GM23338 (cell line): ENCODE data around the gene TUBB3. TPM values are rescaled to one million over a fixed set of nuclear protein-coding genes. Genes with fewer than 3 reads are reported as not detected.
"Not testable (repeated sequence)": the region's sequence is repeated elsewhere in the genome, so short reads cannot be mapped to it uniquely, and the experiment has no call there.

Experiments
- ATAC-seq: fragments of 200-7000 bp; cut with Tn5 transposase; 3 replicates; pipeline ENCODE4 v1.9.1; 2020
- DNase-seq: peaks from one replicate; pipeline ENCODE4 v3.0.0-alpha.2; 2015; ENCODE audit warnings: low spot score
- H2AFZ ChIP-seq: fragments of 200-600 bp; sonication (generic); 2 replicates; pipeline ENCODE4 v1.8.0; 2016; ENCODE audit warnings: antibody characterized with exemption, mild to moderate bottlenecking, moderate library complexity
- H3F3A ChIP-seq: fragments of 200-600 bp; sonication (generic); replicated peaks from 2 replicates; pipeline ENCODE4 v1.8.0; 2017; ENCODE audit warnings: antibody characterized with exemption, mixed run types, low read depth
- H3K27ac ChIP-seq: fragments of 200-600 bp; sonication (generic); 2 replicates; pipeline ENCODE4 v1.6.1; 2016; ENCODE audit warnings: low read depth
- H3K27me3 ChIP-seq: fragments of 200-600 bp; sonication (generic); 2 replicates; pipeline ENCODE4 v1.8.0; 2016; ENCODE audit warnings: mild to moderate bottlenecking, mixed run types, moderate library complexity; ENCODE audit not compliant: insufficient read depth
- H3K36me3 ChIP-seq: fragments of 200-600 bp; sonication (generic); 2 replicates; pipeline ENCODE4 v1.8.0; 2016; ENCODE audit warnings: mild to moderate bottlenecking; ENCODE audit not compliant: insufficient read depth
- H3K4me1 ChIP-seq: fragments of 200-600 bp; sonication (generic); 2 replicates; pipeline ENCODE4 v1.8.0; 2016; ENCODE audit warnings: mild to moderate bottlenecking, moderate library complexity; ENCODE audit not compliant: insufficient read depth
- H3K4me2 ChIP-seq: fragments of 200-600 bp; sonication (generic); 2 replicates; pipeline ENCODE4 v1.7.1; 2017; ENCODE audit warnings: mixed run types
- H3K4me3 ChIP-seq: fragments of 200-600 bp; sonication (generic); 2 replicates; pipeline ENCODE4 v1.6.1; 2016; ENCODE audit warnings: mixed run types
- H3K79me2 ChIP-seq: fragments of 200-600 bp; sonication (generic); replicated peaks from 2 replicates; pipeline ENCODE4 v1.8.0; 2017; ENCODE audit warnings: mild to moderate bottlenecking; ENCODE audit not compliant: insufficient read depth
- H3K9me2 ChIP-seq: fragments of 200-600 bp; sonication (generic); 2 replicates; pipeline ENCODE4 v1.8.0; 2017; ENCODE audit not compliant: insufficient read depth
- H4K20me1 ChIP-seq: fragments of 200-600 bp; sonication (generic); replicated peaks from 2 replicates; pipeline ENCODE4 v1.8.0; 2017; ENCODE audit warnings: mild to moderate bottlenecking; ENCODE audit not compliant: insufficient read depth
- H3K27ac Mint-ChIP-seq: 2 replicates; pipeline ENCODE4 v1.8.0; 2020; ENCODE audit warnings: inconsistent platforms, mild to moderate bottlenecking, moderate library complexity, mixed read lengths
- H3K27me3 Mint-ChIP-seq: 3 replicates; pipeline ENCODE4 v1.8.0; 2022; ENCODE audit warnings: low read depth, mild to moderate bottlenecking, moderate library complexity, mixed read lengths, inconsistent platforms; ENCODE audit not compliant: insufficient read depth, poor library complexity
- H3K36me3 Mint-ChIP-seq: 3 replicates; pipeline ENCODE4 v1.8.0; 2021; ENCODE audit warnings: low read depth, mild to moderate bottlenecking, inconsistent platforms, moderate library complexity, mixed read lengths
- H3K4me1 Mint-ChIP-seq: 3 replicates; pipeline ENCODE4 v1.8.0; 2020; ENCODE audit warnings: mild to moderate bottlenecking, inconsistent platforms, mixed read lengths
- H3K4me3 Mint-ChIP-seq: 3 replicates; pipeline ENCODE4 v1.8.0; 2021; ENCODE audit warnings: moderate library complexity, mild to moderate bottlenecking, inconsistent platforms, mixed read lengths
- H3K9me3 Mint-ChIP-seq: 3 replicates; pipeline ENCODE4 v1.8.0; 2020; ENCODE audit warnings: moderate library complexity, mild to moderate bottlenecking, inconsistent platforms, mixed read lengths
- CREB1 ChIP-seq: fragments of 250-450 bp; sonication (Bioruptor Pico); IDR thresholded peaks from 2 replicates; pipeline ENCODE4 v1.5.0; 2020; ENCODE audit warnings: low read depth, mild to moderate bottlenecking, moderate library complexity
- ETS1 ChIP-seq: IDR thresholded peaks from 2 replicates; pipeline ENCODE4 v1.6.1; 2016; ENCODE audit warnings: antibody characterized with exemption
- EZH2 ChIP-seq: fragments of 200-600 bp; sonication (generic); IDR thresholded peaks from one replicate; pipeline ENCODE4 v1.8.0; 2017; ENCODE audit warnings: antibody characterized with exemption, mild to moderate bottlenecking, low read depth; ENCODE audit not compliant: unreplicated experiment
- ZNF114 ChIP-seq: fragments of 250-450 bp; sonication (Bioruptor Pico); IDR thresholded peaks from 2 replicates; pipeline ENCODE4 v1.5.0; 2020; ENCODE audit warnings: mild to moderate bottlenecking, moderate library complexity
- polyA plus RNA-seq: library from polyadenylated mRNA; unstranded; fragments of >200 nt; fragmentation: Nextera tagmentation; extraction: Ambion mirVana; gene quantifications from 2 replicates; pipeline ENCODE4 v1.2.1, GENCODE V29; 2016
- total RNA-seq: library from RNA; depleted of rRNA; stranded (reverse); fragments of >200 nt; shearing (Covaris generic); gene quantifications from 2 replicates; pipeline ENCODE4 v1.2.3, GENCODE V29; 2014
- TF ChIP-seq, protein P1 (sequence below): IDR thresholded peaks from one replicate; pipeline ENCODE4 v1.6.1; 2018; ENCODE audit warnings: antibody characterized with exemption; ENCODE audit not compliant: unreplicated experiment

TUBB3 gene
- total and polyA plus RNA-seq, 2 experiments from 2014 or later = 149 to 443 TPM

- peaks cover 13% of the 10 kb centered on the region for H3F3A ChIP-seq
- not testable (repeated sequence) for H4K20me1 ChIP-seq, H3K4me3 ChIP-seq, H3K4me1 ChIP-seq, H3K27ac ChIP-seq, H3K27ac Mint-ChIP-seq, H2AFZ ChIP-seq, H3K4me1 Mint-ChIP-seq, H3K27me3 ChIP-seq, H3K4me3 Mint-ChIP-seq, ATAC-seq, H3K9me3 Mint-ChIP-seq, DNase-seq, H3K9me2 ChIP-seq, H3K79me2 ChIP-seq, H3K4me2 ChIP-seq, H3K27me3 Mint-ChIP-seq
- H3K36me3 Mint-ChIP-seq = peaks cover 37% of the 10 kb centered on the region
- peaks cover 12% of the 10 kb centered on the region for H3K36me3 ChIP-seq
Observed at GRCh38 chr16:89934019-89934418, 10.9 kb downstream of the TUBB3 start.

DNA sequence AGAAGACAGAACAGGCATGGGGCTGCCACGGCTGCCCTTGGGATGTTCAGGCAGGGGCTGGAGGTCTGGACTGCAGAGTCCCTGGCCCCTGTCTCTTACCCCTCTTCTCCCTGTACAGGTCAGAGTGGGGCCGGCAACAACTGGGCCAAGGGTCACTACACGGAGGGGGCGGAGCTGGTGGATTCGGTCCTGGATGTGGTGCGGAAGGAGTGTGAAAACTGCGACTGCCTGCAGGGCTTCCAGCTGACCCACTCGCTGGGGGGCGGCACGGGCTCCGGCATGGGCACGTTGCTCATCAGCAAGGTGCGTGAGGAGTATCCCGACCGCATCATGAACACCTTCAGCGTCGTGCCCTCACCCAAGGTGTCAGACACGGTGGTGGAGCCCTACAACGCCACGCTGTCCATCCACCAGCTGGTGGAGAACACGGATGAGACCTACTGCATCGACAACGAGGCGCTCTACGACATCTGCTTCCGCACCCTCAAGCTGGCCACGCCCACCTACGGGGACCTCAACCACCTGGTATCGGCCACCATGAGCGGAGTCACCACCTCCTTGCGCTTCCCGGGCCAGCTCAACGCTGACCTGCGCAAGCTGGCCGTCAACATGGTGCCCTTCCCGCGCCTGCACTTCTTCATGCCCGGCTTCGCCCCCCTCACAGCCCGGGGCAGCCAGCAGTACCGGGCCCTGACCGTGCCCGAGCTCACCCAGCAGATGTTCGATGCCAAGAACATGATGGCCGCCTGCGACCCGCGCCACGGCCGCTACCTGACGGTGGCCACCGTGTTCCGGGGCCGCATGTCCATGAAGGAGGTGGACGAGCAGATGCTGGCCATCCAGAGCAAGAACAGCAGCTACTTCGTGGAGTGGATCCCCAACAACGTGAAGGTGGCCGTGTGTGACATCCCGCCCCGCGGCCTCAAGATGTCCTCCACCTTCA is 11.7 kb downstream of the TUBB3 start:
- TF ChIP-seq ZNF114 (CRISPR knock-in tag) = no peak
- no peak for TF ChIP-seq ETS1
- Mint-ChIP-seq H3K4me3 (no peak overlapping the region), H3K36me3 (peaks cover 37% of the 10 kb centered on the region)

GRCh38 chr16:89935620-89936019 is 12.5 kb downstream of the TUBB3 start:
- H3K27ac Mint-ChIP-seq, H4K20me1 ChIP-seq, H3K27ac ChIP-seq, H3K9me2 ChIP-seq, H3K4me3 Mint-ChIP-seq, H3K9me3 Mint-ChIP-seq, H3K4me3 ChIP-seq, H3K79me2 ChIP-seq, H3K4me2 ChIP-seq, H3K27me3 ChIP-seq, H3K4me1 ChIP-seq, DNase-seq, H3K4me1 Mint-ChIP-seq, H2AFZ ChIP-seq, ATAC-seq: not testable (repeated sequence)
- Mint-ChIP-seq H3K27me3 (peaks cover 11% of the 10 kb centered on the region), H3K36me3 (peaks cover 37% of the 10 kb centered on the region)
- Histone ChIP-seq H3F3A (peaks cover 13% of the 10 kb centered on the region), H3K36me3 (peaks cover 12% of the 10 kb centered on the region)

More for the DNA sequence above, 11.7 kb downstream of the TUBB3 start:
- Histone ChIP-seq H3K4me3 (no peak overlapping the region), H3F3A (peaks cover 13% of the 10 kb centered on the region), H3K79me2 (no peaks in the 10 kb centered on the region), H3K27ac (no peak overlapping the region), H2AFZ (no peak overlapping the region), H3K4me2 (no peak overlapping the region), H3K36me3 (peaks cover 12% of the 10 kb centered on the region), H3K27me3 (no peaks in the 10 kb centered on the region), H3K9me2 (no peaks in the 10 kb centered on the region), H3K4me1 (no peaks in the 10 kb centered on the region), H4K20me1 (peaks cover 7% of the 10 kb centered on the region)
- DNase-seq (no peak), ATAC-seq (no peak)
- no peak overlapping the region for H3K27ac Mint-ChIP-seq
- no peaks in the 10 kb centered on the region; the same call in 2 of the 3 replicates for H3K9me3 Mint-ChIP-seq
- H3K4me1 Mint-ChIP-seq = no peaks in the 10 kb centered on the region
- peaks cover 11% of the 10 kb centered on the region for H3K27me3 Mint-ChIP-seq

DNA sequence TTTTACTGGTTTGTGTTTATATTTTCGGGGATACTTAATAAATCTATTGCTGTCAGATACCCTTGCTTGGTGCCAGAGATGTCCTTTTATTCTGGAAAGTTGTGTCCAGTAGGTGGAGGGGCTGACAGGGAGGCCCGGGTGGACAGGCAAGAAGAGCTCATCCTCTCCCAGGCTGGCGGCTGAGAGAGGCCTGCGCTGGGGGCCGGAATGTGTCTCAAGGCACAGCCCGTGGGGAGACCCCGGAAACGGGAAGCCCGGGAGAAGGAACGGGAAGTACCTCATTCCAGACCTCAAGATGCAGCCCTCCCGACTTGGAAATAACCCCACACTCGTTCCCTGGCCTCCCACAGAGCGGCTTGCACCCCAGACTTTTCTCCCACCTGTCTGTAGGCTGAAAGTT is 12.9 kb downstream of the TUBB3 start:
- H3K36me3 Mint-ChIP-seq = peaks cover 36% of the 10 kb centered on the region
- H3K4me1 Mint-ChIP-seq = no peaks in the 10 kb centered on the region
- Histone ChIP-seq H2AFZ (no peak overlapping the region), H3K36me3 (peaks cover 12% of the 10 kb centered on the region), H3K79me2 (no peaks in the 10 kb centered on the region), H3K9me2 (no peaks in the 10 kb centered on the region), H3K27me3 (no peaks in the 10 kb centered on the region), H3K4me3 (no peak overlapping the region), H3K4me2 (no peak overlapping the region), H3F3A (peaks cover 11% of the 10 kb centered on the region), H3K27ac (no peak overlapping the region), H4K20me1 (peaks cover 5% of the 10 kb centered on the region; the same call in 1 of the 2 replicates), H3K4me1 (no peaks in the 10 kb centered on the region)
- no peak for ATAC-seq
- no peak for DNase-seq
- no peak overlapping the region for H3K27ac Mint-ChIP-seq
- H3K9me3 Mint-ChIP-seq = no peaks in the 10 kb centered on the region
- H3K27me3 Mint-ChIP-seq = peaks cover 11% of the 10 kb centered on the region
- H3K4me3 Mint-ChIP-seq = no peak overlapping the region
- no peak for TF ChIP-seq EZH2
- TF ChIP-seq, protein P1, sequence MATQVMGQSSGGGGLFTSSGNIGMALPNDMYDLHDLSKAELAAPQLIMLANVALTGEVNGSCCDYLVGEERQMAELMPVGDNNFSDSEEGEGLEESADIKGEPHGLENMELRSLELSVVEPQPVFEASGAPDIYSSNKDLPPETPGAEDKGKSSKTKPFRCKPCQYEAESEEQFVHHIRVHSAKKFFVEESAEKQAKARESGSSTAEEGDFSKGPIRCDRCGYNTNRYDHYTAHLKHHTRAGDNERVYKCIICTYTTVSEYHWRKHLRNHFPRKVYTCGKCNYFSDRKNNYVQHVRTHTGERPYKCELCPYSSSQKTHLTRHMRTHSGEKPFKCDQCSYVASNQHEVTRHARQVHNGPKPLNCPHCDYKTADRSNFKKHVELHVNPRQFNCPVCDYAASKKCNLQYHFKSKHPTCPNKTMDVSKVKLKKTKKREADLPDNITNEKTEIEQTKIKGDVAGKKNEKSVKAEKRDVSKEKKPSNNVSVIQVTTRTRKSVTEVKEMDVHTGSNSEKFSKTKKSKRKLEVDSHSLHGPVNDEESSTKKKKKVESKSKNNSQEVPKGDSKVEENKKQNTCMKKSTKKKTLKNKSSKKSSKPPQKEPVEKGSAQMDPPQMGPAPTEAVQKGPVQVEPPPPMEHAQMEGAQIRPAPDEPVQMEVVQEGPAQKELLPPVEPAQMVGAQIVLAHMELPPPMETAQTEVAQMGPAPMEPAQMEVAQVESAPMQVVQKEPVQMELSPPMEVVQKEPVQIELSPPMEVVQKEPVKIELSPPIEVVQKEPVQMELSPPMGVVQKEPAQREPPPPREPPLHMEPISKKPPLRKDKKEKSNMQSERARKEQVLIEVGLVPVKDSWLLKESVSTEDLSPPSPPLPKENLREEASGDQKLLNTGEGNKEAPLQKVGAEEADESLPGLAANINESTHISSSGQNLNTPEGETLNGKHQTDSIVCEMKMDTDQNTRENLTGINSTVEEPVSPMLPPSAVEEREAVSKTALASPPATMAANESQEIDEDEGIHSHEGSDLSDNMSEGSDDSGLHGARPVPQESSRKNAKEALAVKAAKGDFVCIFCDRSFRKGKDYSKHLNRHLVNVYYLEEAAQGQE = no peak
- no peak for TF ChIP-seq CREB1 (CRISPR knock-in tag)
